ENCODE data around the gene TRIOBP. TPM values are rescaled to one million over a fixed set of nuclear protein-coding genes. Genes with fewer than 3 reads are reported as not detected.

TRIOBP gene
- total RNA-seq, 6 experiments from 2014 or later, result 74.3 to 92.5 (median 91.6) TPM

DNA sequence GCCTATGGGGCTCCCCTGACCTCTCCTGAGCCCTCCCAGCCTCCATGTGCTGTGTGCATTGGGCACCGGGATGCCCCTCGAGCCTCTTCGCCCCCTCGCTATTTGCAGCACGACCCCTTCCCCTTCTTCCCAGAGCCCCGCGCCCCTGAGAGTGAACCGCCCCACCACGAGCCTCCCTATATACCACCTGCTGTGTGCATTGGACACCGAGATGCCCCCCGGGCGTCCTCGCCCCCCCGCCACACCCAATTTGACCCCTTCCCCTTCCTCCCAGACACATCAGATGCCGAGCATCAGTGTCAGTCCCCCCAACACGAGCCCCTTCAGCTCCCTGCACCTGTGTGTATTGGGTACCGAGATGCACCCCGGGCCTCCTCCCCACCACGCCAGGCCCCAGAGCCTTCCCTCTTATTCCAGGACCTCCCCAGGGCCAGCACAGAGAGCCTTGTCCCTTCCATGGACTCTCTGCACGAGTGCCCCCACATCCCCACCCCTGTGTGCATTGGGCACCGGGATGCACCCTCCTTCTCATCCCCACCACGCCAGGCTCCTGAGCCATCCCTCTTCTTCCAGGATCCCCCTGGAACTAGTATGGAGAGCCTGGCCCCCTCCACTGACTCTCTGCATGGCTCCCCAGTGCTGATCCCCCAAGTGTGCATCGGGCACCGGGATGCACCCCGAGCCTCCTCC lies 28.8 kb downstream of the TRIOBP start:
- H3K4me3 Mint-ChIP-seq, result no peak overlapping the region
- DNase-seq, result no peak
- H3K9me3 Mint-ChIP-seq, result peaks cover 12% of the 10 kb centered on the region
- H3K4me1 Mint-ChIP-seq (ENCODE audit: low read depth), result no peaks in the 10 kb centered on the region
- H3K27me3 Mint-ChIP-seq (ENCODE audit: insufficient read depth), result peaks cover 10% of the 10 kb centered on the region
- H3K36me3 Mint-ChIP-seq (ENCODE audit: low read depth), result peaks cover 16% of the 10 kb centered on the region
- TF ChIP-seq, protein P1, sequence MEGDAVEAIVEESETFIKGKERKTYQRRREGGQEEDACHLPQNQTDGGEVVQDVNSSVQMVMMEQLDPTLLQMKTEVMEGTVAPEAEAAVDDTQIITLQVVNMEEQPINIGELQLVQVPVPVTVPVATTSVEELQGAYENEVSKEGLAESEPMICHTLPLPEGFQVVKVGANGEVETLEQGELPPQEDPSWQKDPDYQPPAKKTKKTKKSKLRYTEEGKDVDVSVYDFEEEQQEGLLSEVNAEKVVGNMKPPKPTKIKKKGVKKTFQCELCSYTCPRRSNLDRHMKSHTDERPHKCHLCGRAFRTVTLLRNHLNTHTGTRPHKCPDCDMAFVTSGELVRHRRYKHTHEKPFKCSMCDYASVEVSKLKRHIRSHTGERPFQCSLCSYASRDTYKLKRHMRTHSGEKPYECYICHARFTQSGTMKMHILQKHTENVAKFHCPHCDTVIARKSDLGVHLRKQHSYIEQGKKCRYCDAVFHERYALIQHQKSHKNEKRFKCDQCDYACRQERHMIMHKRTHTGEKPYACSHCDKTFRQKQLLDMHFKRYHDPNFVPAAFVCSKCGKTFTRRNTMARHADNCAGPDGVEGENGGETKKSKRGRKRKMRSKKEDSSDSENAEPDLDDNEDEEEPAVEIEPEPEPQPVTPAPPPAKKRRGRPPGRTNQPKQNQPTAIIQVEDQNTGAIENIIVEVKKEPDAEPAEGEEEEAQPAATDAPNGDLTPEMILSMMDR (IDR thresholded peaks at IDR 0.05), result no peak
- H3K27ac Mint-ChIP-seq, result no peak overlapping the region

GRCh38 chr22:37726241-37726887 lies 29.5 kb downstream of the TRIOBP start:
- no peak overlapping the region for H3K4me3 Mint-ChIP-seq
- TF ChIP-seq, protein P1 (IDR thresholded peaks at IDR 0.05), result peak; percentile 50
- H3K4me1 Mint-ChIP-seq (ENCODE audit: low read depth), result no peaks in the 10 kb centered on the region
- H3K36me3 Mint-ChIP-seq (ENCODE audit: low read depth), result peaks cover 16% of the 10 kb centered on the region
- H3K9me3 Mint-ChIP-seq, result peaks cover 12% of the 10 kb centered on the region
- H3K27ac Mint-ChIP-seq, result no peak overlapping the region
- DNase-seq, result no peak
- H3K27me3 Mint-ChIP-seq (ENCODE audit: insufficient read depth), result peaks cover 12% of the 10 kb centered on the region

DNA sequence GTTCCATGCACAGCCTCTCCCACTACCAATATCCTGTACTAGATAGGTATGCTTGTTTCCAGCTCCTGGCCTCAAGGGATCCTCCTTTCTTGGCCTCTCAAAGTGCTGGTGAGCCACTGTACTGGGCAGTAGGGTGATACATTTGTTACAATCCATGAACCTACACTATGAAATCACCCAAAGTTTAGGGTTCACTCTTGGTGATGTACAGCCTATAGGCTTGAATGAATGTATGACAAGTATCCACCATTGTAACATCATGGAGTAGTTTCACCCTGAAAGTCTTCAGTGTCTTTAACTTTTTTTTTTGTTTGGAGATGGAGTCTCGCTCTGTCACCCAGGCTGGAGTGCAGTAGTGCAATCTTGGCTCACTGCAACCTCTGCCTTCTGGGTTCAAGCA lies 31.8 kb downstream of the TRIOBP start:
- Mint-ChIP-seq H3K4me3 (no peak overlapping the region), H3K4me1 (ENCODE audit: low read depth) (no peaks in the 10 kb centered on the region), H3K36me3 (ENCODE audit: low read depth) (peaks cover 12% of the 10 kb centered on the region), H3K9me3 (peaks cover 12% of the 10 kb centered on the region), H3K27me3 (ENCODE audit: insufficient read depth) (peaks cover 10% of the 10 kb centered on the region), H3K27ac (no peak overlapping the region)
- DNase-seq, result no peak
- TF ChIP-seq, protein P1 (IDR thresholded peaks at IDR 0.05), result no peak

- peaks cover 10% of the 10 kb centered on the region for H3K27me3 Mint-ChIP-seq (ENCODE audit: insufficient read depth)
- no peaks in the 10 kb centered on the region for H3K9me3 Mint-ChIP-seq
- no peak overlapping the region for H3K27ac Mint-ChIP-seq
- no peaks in the 10 kb centered on the region for H3K4me1 Mint-ChIP-seq (ENCODE audit: low read depth)
- TF ChIP-seq, protein P1 (IDR thresholded peaks at IDR 0.05), result peak; percentile 38; the same call in 1 of the 2 replicates
- DNase-seq, result no peak
- H3K36me3 Mint-ChIP-seq (ENCODE audit: low read depth), result no peaks in the 10 kb centered on the region
- no peak overlapping the region for H3K4me3 Mint-ChIP-seq
Measured at GRCh38 chr22:37731804-37732471, 35.1 kb downstream of the TRIOBP start.

DNA sequence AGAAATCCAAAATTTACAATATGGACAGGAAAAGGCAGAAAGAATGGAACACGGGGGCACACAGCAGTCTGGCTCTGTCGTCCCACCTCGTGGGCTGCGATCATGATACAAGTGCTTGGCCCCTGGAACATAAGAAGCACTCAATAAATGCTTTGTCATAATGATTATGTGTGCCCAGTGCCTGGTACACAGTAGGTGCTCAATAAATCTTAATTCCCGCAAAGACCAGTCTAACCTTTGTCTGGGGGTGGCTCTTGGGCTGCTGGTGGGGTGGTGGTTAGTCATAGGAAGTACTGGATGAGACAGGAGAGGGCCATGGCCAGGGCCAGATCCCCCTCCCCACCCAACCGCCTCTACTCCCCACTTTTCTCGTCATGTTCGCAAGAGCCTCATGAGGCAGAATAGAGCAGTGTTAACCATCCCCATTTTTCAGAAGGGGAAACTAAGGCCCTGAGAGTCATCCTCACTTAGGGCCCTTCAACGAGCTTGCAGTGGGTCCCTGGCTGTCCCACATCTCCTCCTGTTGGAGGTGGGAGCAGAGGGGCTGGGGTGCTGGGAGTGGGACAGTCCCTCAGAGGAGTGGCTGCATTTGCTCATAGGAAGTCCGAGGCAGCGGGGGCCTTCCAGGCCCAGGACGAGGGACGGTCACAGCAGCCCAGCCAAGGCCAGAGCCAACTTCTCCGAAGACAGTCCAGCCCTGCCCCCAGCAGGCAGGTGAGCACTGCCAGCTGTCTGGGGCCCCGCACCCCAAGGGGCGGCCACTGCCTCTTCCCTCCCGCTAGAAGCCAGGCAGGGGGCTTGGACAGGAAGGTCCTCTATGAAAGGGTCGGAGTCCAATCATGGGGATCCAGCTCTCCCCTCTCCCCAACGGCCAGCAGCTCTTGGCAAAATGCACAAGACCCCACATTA lies 36.1 kb downstream of the TRIOBP start:
- Mint-ChIP-seq H3K27ac (no peak overlapping the region), H3K9me3 (no peaks in the 10 kb centered on the region), H3K4me3 (no peak overlapping the region), H3K36me3 (ENCODE audit: low read depth) (no peaks in the 10 kb centered on the region), H3K27me3 (ENCODE audit: insufficient read depth) (peaks cover 13% of the 10 kb centered on the region), H3K4me1 (ENCODE audit: low read depth) (no peaks in the 10 kb centered on the region)
- TF ChIP-seq, protein P1 (IDR thresholded peaks at IDR 0.05), result no peak
- DNase-seq, result no peak
